Endothelial cell of umbilical vein (primary cell): ENCODE results near the gene LCP1.

Experiments
- CTCF ChIP-seq, 2 donors: IDR thresholded peaks; 1 replicate in 1 of 2; 2 replicates in 1 of 2; pipeline ENCODE4 v1.5.1; 2011; ENCODE audit warnings: low read length in 2 of 2, mild to moderate bottlenecking in 2 of 2, moderate library complexity in 2 of 2, control low read depth in 1 of 2, inconsistent platforms in 1 of 2, low read depth in 1 of 2; ENCODE audit not compliant: insufficient read depth in 1 of 2; ENCODE audit errors: extremely low read depth in 1 of 2
- EZH2 ChIP-seq: IDR thresholded peaks from 2 replicates; pipeline ENCODE4 v1.6.1; 2012; ENCODE audit warnings: borderline replicate concordance, low read depth, mild to moderate bottlenecking, moderate library complexity, low read length, inconsistent platforms; ENCODE audit not compliant: severe bottlenecking
- FOS ChIP-seq: IDR thresholded peaks from 2 replicates; pipeline ENCODE4 v1.6.1; 2011; ENCODE audit warnings: mild to moderate bottlenecking, low read length, moderate library complexity, borderline replicate concordance; ENCODE audit not compliant: insufficient read depth
- GATA2 ChIP-seq: IDR thresholded peaks from 2 replicates; pipeline ENCODE4 v1.7.0; 2011; ENCODE audit warnings: low read depth, mild to moderate bottlenecking, moderate library complexity, mixed read lengths, low read length; ENCODE audit not compliant: insufficient read length, insufficient read depth
- MAX ChIP-seq: IDR thresholded peaks from 2 replicates; pipeline ENCODE4 v1.6.1; 2011; ENCODE audit not compliant: insufficient read depth, insufficient read length
- MYC ChIP-seq: IDR thresholded peaks from one replicate; pipeline ENCODE4 v1.6.1; 2011; ENCODE audit warnings: mild to moderate bottlenecking, low read depth, low read length
- POLR2A ChIP-seq: IDR thresholded peaks from 2 replicates; pipeline ENCODE4 v1.6.1; 2012; ENCODE audit warnings: low read depth, mild to moderate bottlenecking, control low read depth, low read length
- POLR2AphosphoS5 ChIP-seq: IDR thresholded peaks from 2 replicates; pipeline ENCODE4 v1.6.1; 2012; ENCODE audit warnings: low read depth, mild to moderate bottlenecking, control low read depth, low read length, moderate library complexity; ENCODE audit not compliant: insufficient read depth

- TF ChIP-seq POLR2AphosphoS5 (no peak), CTCF (IDR thresholded peaks at IDR 0.05; ENCODE audit: extremely low read depth in 1 of 2, insufficient read depth in 1 of 2, low read depth in 1 of 2, low read length in 2 of 2) (no peak), EZH2 (no peak), POLR2A (no peak), MAX (no peak), MYC (no peak), FOS (no peak), GATA2 (no peak)
These were observed 36.8 kb downstream of the LCP1 start for GRCh38 chr13:46145135-46145534.
